Keratinocyte (primary cell): Measurements from ENCODE around the gene THRAP3.

Experiments
- EZH2 ChIP-seq: IDR thresholded peaks from one replicate; pipeline ENCODE4 v1.6.1; 2012; ENCODE audit warnings: inconsistent platforms, mild to moderate bottlenecking, low read length, moderate library complexity
- TF ChIP-seq, protein P1 (sequence below), 3 experiments: IDR thresholded peaks in 1 of 3; conservative IDR thresholded peaks in 1 of 3; optimal IDR thresholded peaks in 1 of 3; 2 replicates in 2 of 3; 3 replicates in 1 of 3; pipeline versions ENCODE3 to v1.5.1; 2011; ENCODE audit warnings: low read length in 3 of 3, mild to moderate bottlenecking in 3 of 3, moderate library complexity in 2 of 3, control low read depth in 1 of 3, inconsistent platforms in 1 of 3; ENCODE audit not compliant: insufficient read depth in 2 of 3; ENCODE audit errors: extremely low read depth in 1 of 3

DNA sequence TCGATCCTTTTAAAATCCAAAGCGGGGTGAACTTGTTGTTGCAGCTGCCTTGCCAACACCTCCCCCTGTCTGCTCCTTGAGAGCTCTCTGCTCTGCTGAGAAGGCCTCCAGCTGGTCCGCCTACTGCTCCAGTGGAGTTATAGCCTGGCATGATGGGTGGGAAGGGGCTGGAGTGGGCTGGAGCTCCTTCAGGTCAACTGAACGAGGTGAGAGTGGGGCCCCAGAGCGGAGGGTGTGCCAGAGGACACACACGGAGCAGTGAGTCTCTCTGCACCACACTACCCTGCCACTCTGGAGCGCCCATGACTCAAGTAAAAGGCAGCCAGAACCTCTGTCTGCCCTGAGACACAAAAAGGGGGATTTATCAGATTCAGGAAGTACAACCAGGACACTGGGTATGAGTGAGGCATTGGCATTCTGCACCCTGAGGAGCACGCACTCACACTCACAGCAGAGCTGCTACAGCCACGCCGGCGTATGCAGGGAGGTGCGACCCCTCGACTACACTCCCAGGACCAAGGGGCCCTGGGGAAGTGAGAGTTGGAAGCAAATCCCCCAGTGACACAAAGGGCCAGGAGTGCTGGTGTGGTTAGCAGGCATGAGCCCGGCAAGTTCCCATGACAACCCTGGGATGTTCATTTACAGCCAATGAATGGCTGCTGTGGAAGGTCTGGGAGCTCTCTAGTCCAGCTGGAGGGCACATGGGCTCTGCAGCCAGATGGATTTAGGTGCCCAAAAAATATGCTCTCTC is 127.2 kb downstream of the THRAP3 start:
- TF ChIP-seq, protein P1, sequence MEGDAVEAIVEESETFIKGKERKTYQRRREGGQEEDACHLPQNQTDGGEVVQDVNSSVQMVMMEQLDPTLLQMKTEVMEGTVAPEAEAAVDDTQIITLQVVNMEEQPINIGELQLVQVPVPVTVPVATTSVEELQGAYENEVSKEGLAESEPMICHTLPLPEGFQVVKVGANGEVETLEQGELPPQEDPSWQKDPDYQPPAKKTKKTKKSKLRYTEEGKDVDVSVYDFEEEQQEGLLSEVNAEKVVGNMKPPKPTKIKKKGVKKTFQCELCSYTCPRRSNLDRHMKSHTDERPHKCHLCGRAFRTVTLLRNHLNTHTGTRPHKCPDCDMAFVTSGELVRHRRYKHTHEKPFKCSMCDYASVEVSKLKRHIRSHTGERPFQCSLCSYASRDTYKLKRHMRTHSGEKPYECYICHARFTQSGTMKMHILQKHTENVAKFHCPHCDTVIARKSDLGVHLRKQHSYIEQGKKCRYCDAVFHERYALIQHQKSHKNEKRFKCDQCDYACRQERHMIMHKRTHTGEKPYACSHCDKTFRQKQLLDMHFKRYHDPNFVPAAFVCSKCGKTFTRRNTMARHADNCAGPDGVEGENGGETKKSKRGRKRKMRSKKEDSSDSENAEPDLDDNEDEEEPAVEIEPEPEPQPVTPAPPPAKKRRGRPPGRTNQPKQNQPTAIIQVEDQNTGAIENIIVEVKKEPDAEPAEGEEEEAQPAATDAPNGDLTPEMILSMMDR (optimal IDR thresholded peaks at IDR 0.05 in 1 of 3, IDR thresholded peaks at IDR 0.05 in 1 of 3, conservative IDR thresholded peaks at IDR 0.05 in 1 of 3; ENCODE audit: extremely low read depth in 1 of 3, insufficient read depth in 2 of 3, low read length in 3 of 3), result peak in 1 of 3 experiments; percentile 8
- TF ChIP-seq EZH2, result no peak
